Neural cell (in vitro differentiated cells): ENCODE results near the gene FGR.

Experiments
- EP300 ChIP-seq: fragments of 450-650 bp; conservative IDR thresholded peaks from 2 replicates; pipeline ENCODE4 v1.6.1; 2014; ENCODE audit warnings: antibody characterized with exemption, mild to moderate bottlenecking, moderate library complexity; ENCODE audit not compliant: poor library complexity, severe bottlenecking
- EZH2 ChIP-seq: fragments of 200-600, 300-800 bp; shearing (Covaris generic), sonication (generic); IDR thresholded peaks from 2 replicates; pipeline ENCODE4 v1.6.1; 2014; ENCODE audit warnings: antibody characterized with exemption, low read length, borderline replicate concordance, mild to moderate bottlenecking; ENCODE audit not compliant: insufficient read depth, poor library complexity, severe bottlenecking
- MXI1 ChIP-seq: fragments of 450-650 bp; conservative IDR thresholded peaks from 2 replicates; pipeline ENCODE4 v1.6.1; 2014; ENCODE audit warnings: antibody characterized with exemption, mild to moderate bottlenecking; ENCODE audit not compliant: poor library complexity, severe bottlenecking
- RAD21 ChIP-seq: fragments of 450-650 bp; conservative IDR thresholded peaks from 2 replicates; pipeline ENCODE4 v1.6.1; 2014; ENCODE audit warnings: antibody characterized with exemption, mild to moderate bottlenecking, moderate library complexity
- TF ChIP-seq, protein P1 (sequence below): IDR thresholded peaks from 2 replicates; pipeline ENCODE4 v1.6.1; 2012; ENCODE audit warnings: borderline replicate concordance
- TF ChIP-seq, protein P2 (sequence below): fragments of 450-650 bp; IDR thresholded peaks from 2 replicates; pipeline ENCODE4 v1.5.1; 2014; ENCODE audit warnings: antibody characterized with exemption, mild to moderate bottlenecking, moderate library complexity; ENCODE audit not compliant: poor library complexity, severe bottlenecking

DNA sequence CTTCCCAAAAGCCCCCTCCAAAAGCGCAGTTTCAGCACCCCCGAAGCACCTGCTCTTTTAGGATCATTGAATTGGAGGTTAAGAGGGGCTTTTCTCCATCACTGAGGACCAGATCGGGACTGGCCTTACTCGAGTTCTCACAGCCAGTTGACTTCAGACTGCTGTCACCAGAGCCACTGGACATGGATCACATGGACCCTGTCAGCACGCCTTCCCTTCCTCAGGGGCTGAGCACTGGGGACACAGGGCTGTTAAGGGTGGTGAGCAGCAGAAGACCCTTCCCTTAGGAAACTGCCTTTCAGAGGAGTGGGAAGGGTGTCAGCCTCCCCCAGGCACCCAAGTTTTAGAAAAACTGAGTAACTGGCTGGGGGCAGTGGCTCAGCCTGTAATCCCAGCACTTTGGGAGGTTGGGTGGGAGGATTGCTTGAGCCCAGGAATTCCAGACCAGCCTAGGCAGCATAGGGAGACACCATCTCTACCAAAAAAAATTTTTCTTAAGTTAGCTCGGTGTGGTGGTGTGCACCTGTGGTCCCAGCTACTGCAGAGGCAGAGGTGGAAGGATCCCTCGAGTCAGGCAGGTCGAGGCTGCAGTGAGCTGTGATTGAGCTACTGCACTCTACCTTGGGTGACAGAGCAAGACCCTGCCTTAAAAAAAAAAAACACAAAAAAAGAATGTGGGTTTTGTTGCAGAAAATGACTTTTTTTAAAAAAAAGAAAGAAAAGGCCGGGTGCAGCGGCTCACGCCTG lies 584 bp upstream of the FGR start:
- TF ChIP-seq EP300, result no peak
- TF ChIP-seq, protein P1, sequence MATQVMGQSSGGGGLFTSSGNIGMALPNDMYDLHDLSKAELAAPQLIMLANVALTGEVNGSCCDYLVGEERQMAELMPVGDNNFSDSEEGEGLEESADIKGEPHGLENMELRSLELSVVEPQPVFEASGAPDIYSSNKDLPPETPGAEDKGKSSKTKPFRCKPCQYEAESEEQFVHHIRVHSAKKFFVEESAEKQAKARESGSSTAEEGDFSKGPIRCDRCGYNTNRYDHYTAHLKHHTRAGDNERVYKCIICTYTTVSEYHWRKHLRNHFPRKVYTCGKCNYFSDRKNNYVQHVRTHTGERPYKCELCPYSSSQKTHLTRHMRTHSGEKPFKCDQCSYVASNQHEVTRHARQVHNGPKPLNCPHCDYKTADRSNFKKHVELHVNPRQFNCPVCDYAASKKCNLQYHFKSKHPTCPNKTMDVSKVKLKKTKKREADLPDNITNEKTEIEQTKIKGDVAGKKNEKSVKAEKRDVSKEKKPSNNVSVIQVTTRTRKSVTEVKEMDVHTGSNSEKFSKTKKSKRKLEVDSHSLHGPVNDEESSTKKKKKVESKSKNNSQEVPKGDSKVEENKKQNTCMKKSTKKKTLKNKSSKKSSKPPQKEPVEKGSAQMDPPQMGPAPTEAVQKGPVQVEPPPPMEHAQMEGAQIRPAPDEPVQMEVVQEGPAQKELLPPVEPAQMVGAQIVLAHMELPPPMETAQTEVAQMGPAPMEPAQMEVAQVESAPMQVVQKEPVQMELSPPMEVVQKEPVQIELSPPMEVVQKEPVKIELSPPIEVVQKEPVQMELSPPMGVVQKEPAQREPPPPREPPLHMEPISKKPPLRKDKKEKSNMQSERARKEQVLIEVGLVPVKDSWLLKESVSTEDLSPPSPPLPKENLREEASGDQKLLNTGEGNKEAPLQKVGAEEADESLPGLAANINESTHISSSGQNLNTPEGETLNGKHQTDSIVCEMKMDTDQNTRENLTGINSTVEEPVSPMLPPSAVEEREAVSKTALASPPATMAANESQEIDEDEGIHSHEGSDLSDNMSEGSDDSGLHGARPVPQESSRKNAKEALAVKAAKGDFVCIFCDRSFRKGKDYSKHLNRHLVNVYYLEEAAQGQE, result no peak
- TF ChIP-seq, protein P2, sequence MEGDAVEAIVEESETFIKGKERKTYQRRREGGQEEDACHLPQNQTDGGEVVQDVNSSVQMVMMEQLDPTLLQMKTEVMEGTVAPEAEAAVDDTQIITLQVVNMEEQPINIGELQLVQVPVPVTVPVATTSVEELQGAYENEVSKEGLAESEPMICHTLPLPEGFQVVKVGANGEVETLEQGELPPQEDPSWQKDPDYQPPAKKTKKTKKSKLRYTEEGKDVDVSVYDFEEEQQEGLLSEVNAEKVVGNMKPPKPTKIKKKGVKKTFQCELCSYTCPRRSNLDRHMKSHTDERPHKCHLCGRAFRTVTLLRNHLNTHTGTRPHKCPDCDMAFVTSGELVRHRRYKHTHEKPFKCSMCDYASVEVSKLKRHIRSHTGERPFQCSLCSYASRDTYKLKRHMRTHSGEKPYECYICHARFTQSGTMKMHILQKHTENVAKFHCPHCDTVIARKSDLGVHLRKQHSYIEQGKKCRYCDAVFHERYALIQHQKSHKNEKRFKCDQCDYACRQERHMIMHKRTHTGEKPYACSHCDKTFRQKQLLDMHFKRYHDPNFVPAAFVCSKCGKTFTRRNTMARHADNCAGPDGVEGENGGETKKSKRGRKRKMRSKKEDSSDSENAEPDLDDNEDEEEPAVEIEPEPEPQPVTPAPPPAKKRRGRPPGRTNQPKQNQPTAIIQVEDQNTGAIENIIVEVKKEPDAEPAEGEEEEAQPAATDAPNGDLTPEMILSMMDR, result no peak
- no peak for TF ChIP-seq MXI1
- TF ChIP-seq EZH2, result no peak
- TF ChIP-seq RAD21, result no peak
